H1 (cell line): Measurements from ENCODE around the gene FRMPD4. TPM values are rescaled to one million over a fixed set of nuclear protein-coding genes. Genes with fewer than 3 reads are reported as not detected.

Experiments used
- CTCF ChIA-PET: fragments of 300-600 bp; sonication (Branson Sonifier 250); formaldehyde crosslinking; loops from one replicate; lab custom pipeline; 2021; ENCODE audit not compliant: partially characterized antibody; lab: Charles Lee
- POLR2A ChIA-PET: fragments of 300-600 bp; sonication (Branson Sonifier 250); formaldehyde crosslinking; loops from one replicate; lab custom pipeline; 2021; ENCODE audit warnings: inconsistent platforms; ENCODE audit not compliant: partially characterized antibody; lab: Charles Lee
- DNase-seq, 2 experiments: peaks; one replicate each; pipeline versions ENCODE4 v3.0.0 to v3.0.0-alpha.2; 2010 to 2022; ENCODE audit warnings: low spot score in 2 of 2, low read depth in 1 of 2, mixed read lengths in 1 of 2
- FAIRE-seq: peaks from 2 replicates; lab custom pipeline; 2011; peaks lifted over from hg19 to GRCh38; lab: Jason Lieb, UNC
- H2AFZ ChIP-seq: 2 replicates; pipeline ENCODE4 v1.8.1; 2012; ENCODE audit warnings: low read length, inconsistent platforms
- H2AK5ac ChIP-seq: 2 replicates; pipeline ENCODE4 v1.6.1; 2013; ENCODE audit warnings: low read depth, low read length
- H2BK120ac ChIP-seq: replicated peaks from 2 replicates; pipeline ENCODE3; 2013; ENCODE audit warnings: low read depth, low read length, inconsistent platforms
- H2BK12ac ChIP-seq: 2 replicates; pipeline ENCODE4 v1.6.1; 2013; ENCODE audit warnings: low read depth, low read length
- H2BK15ac ChIP-seq: 2 replicates; pipeline ENCODE4 v1.6.1; 2013; ENCODE audit warnings: low read length
- H2BK20ac ChIP-seq: 2 replicates; pipeline ENCODE4 v1.6.1; 2013; ENCODE audit warnings: low read length
- H2BK5ac ChIP-seq: 2 replicates; pipeline ENCODE4 v1.6.1; 2013; ENCODE audit warnings: low read depth, low read length
- H3K14ac ChIP-seq: 2 replicates; pipeline ENCODE4 v1.6.1; 2013; ENCODE audit warnings: inconsistent platforms; ENCODE audit not compliant: insufficient read length
- H3K18ac ChIP-seq: 2 replicates; pipeline ENCODE4 v1.6.1; 2013; ENCODE audit warnings: low read length; ENCODE audit errors: extremely low read depth
- H3K23ac ChIP-seq: 2 replicates; pipeline ENCODE4 v1.6.1; 2013; ENCODE audit warnings: inconsistent platforms; ENCODE audit not compliant: insufficient read length
- H3K23me2 ChIP-seq: 2 replicates; pipeline ENCODE4 v1.6.1; 2013; ENCODE audit warnings: low read depth, low read length
- H3K27ac ChIP-seq: 2 replicates; pipeline ENCODE4 v1.6.1; 2011; ENCODE audit warnings: low read depth, low read length, inconsistent platforms
- H3K27me3 ChIP-seq, 4 experiments: replicated peaks in 1 of 4; 1 replicate in 1 of 4; 2 replicates in 3 of 4; pipeline versions ENCODE4 v1.6.1 to v1.8.1; 2011 to 2013; ENCODE audit warnings: low read length in 3 of 4, mild to moderate bottlenecking in 3 of 4, inconsistent platforms in 2 of 4, mixed read lengths in 2 of 4, moderate library complexity in 1 of 4; ENCODE audit not compliant: control insufficient read depth in 3 of 4, insufficient read depth in 3 of 4; ENCODE audit errors: extremely low read depth in 1 of 4
- H3K36me3 ChIP-seq, 4 experiments: 2 replicates each; pipeline versions ENCODE4 v1.6.1 to v1.8.1; 2011 to 2013; ENCODE audit warnings: mild to moderate bottlenecking in 4 of 4, low read length in 3 of 4, moderate library complexity in 2 of 4, control low read depth in 1 of 4, inconsistent platforms in 1 of 4; ENCODE audit not compliant: insufficient read depth in 4 of 4, control insufficient read depth in 2 of 4
- H3K4ac ChIP-seq: replicated peaks from 2 replicates; pipeline ENCODE3; 2013; ENCODE audit warnings: low read length, low read depth, mixed read lengths, inconsistent platforms; ENCODE audit not compliant: insufficient read length
- H3K4me1 ChIP-seq, 4 experiments: replicated peaks in 1 of 4; 1 replicate in 1 of 4; 2 replicates in 3 of 4; pipeline versions ENCODE4 v1.6.1 to v1.8.1; 2011 to 2013; ENCODE audit warnings: low read length in 3 of 4, inconsistent platforms in 2 of 4, mixed read lengths in 1 of 4; ENCODE audit not compliant: insufficient read depth in 4 of 4, control insufficient read depth in 3 of 4
- H3K4me2 ChIP-seq, 2 experiments: 2 replicates each; pipeline versions ENCODE4 v1.6.1 to v1.8.1; 2011 to 2013; ENCODE audit warnings: low read depth in 2 of 2, low read length in 2 of 2, control low read depth in 1 of 2, inconsistent platforms in 1 of 2, mild to moderate bottlenecking in 1 of 2; ENCODE audit not compliant: insufficient read depth in 1 of 2
- H3K4me3 ChIP-seq, 4 experiments: fragments of 200-600, 300-600 bp in 1 of 4; sonication (generic), shearing (Covaris generic), sonication (Bioruptor Twin) in 1 of 4; 2 replicates each; pipeline versions ENCODE4 v1.5.1 to v1.8.1; 2011 to 2016; ENCODE audit warnings: low read length in 4 of 4, low read depth in 3 of 4, control low read depth in 2 of 4, inconsistent platforms in 2 of 4, mild to moderate bottlenecking in 2 of 4, mixed read lengths in 1 of 4, moderate library complexity in 1 of 4; ENCODE audit not compliant: insufficient read depth in 2 of 4; ENCODE audit errors: extremely low read depth in 1 of 4
- H3K56ac ChIP-seq: replicated peaks from 2 replicates; pipeline ENCODE3; 2013; ENCODE audit warnings: low read depth, mild to moderate bottlenecking, mixed read lengths, low read length, inconsistent platforms; ENCODE audit not compliant: insufficient read length
- H3K79me1 ChIP-seq: 2 replicates; pipeline ENCODE4 v1.6.1; 2013; ENCODE audit warnings: low read depth, low read length, control low read depth
- H3K79me2 ChIP-seq, 2 experiments: 2 replicates each; pipeline versions ENCODE4 v1.6.1 to v1.8.1; 2012 to 2013; ENCODE audit warnings: low read length in 2 of 2, mild to moderate bottlenecking in 2 of 2, inconsistent platforms in 1 of 2; ENCODE audit not compliant: insufficient read depth in 2 of 2, control insufficient read depth in 1 of 2
- H3K9ac ChIP-seq, 4 experiments: replicated peaks in 1 of 4; 1 replicate in 1 of 4; 2 replicates in 3 of 4; pipeline versions ENCODE4 v1.6.1 to v1.8.1; 2011 to 2013; ENCODE audit warnings: low read depth in 3 of 4, low read length in 3 of 4, control low read depth in 2 of 4, mild to moderate bottlenecking in 2 of 4, moderate library complexity in 2 of 4, inconsistent platforms in 1 of 4; ENCODE audit errors: extremely low read depth in 1 of 4
- H3K9me3 ChIP-seq, 2 experiments: 2 replicates each; pipeline versions ENCODE4 v1.6.1 to v1.8.1; 2012 to 2013; ENCODE audit warnings: mild to moderate bottlenecking in 2 of 2, moderate library complexity in 2 of 2, control low read depth in 1 of 2, inconsistent platforms in 1 of 2, low read depth in 1 of 2, low read length in 1 of 2, mixed read lengths in 1 of 2; ENCODE audit not compliant: insufficient read depth in 2 of 2
- H4K20me1 ChIP-seq, 2 experiments: replicated peaks in 1 of 2; 2 replicates each; pipeline versions ENCODE3 to v1.8.1; 2011 to 2013; ENCODE audit warnings: inconsistent platforms in 2 of 2, low read length in 2 of 2, mild to moderate bottlenecking in 1 of 2; ENCODE audit not compliant: insufficient read depth in 2 of 2, control insufficient read depth in 1 of 2
- H4K5ac ChIP-seq: 2 replicates; pipeline ENCODE4 v1.6.1; 2013; ENCODE audit warnings: low read length, low read depth, mixed read lengths, inconsistent platforms; ENCODE audit not compliant: insufficient read length
- H4K8ac ChIP-seq: 2 replicates; pipeline ENCODE4 v1.8.0; 2013; ENCODE audit warnings: mild to moderate bottlenecking, moderate library complexity, low read length, inconsistent platforms; ENCODE audit not compliant: insufficient read depth; ENCODE audit errors: extremely low read depth
- H4K91ac ChIP-seq: replicated peaks from 2 replicates; pipeline ENCODE3; 2013; ENCODE audit warnings: low read length, mixed read lengths, inconsistent platforms; ENCODE audit not compliant: insufficient read length
- ATF3 ChIP-seq: IDR thresholded peaks from 2 replicates; pipeline ENCODE4 v1.6.1; 2011; ENCODE audit warnings: low read depth, mild to moderate bottlenecking, low read length; ENCODE audit not compliant: insufficient read depth
- TAF1 ChIP-seq: IDR thresholded peaks from 2 replicates; pipeline ENCODE4 v1.6.1; 2011; ENCODE audit warnings: mild to moderate bottlenecking, low read depth, low read length
- WGBS, 2 experiments: shearing (Covaris generic) in 1 of 2; methylation state at CpG; one replicate each; pipeline versions ENCODE4 v1.1.6 to v1.1.7; 2013 to 2015; ENCODE audit warnings: low lambda C conversion rate in 2 of 2, mixed read lengths in 2 of 2, inconsistent platforms in 1 of 2, low coverage in 1 of 2, missing lambda C conversion rate in 1 of 2; ENCODE audit not compliant: insufficient replicate concordance in 2 of 2, insufficient coverage in 1 of 2, insufficient read length in 1 of 2; ENCODE audit errors: extremely low coverage in 1 of 2, missing lambda C conversion rate in 1 of 2; 5-methylcytosine and 5-hydroxymethylcytosine counted together
- polyA plus RNA-seq, 7 experiments: library from polyadenylated mRNA; depleted of rRNA in 3 of 7; stranded (reverse) in 5 of 7; unstranded in 2 of 7; fragments of >200 nt in 5 of 7; fragments of 200-250 nt in 2 of 7; gene quantifications; 1 replicate in 5 of 7; 2 replicates in 1 of 7; 4 replicates in 1 of 7; pipeline versions ENCODE4 v1.2.1 to v1.2.3, GENCODE V29; 2011 to 2013; ENCODE audit warnings: missing spikeins in 2 of 7, mixed read lengths in 2 of 7
- total RNA-seq: library from RNA; stranded (reverse); fragmentation: NEBNext Ultra II Directional; extraction: Animal tissue kit (Norgen Biotek cat#: 25700); gene quantifications from 2 replicates; pipeline ENCODE4 v1.2.1, GENCODE V29; 2021

FRMPD4 gene
- total and polyA plus RNA-seq, 2 of the 8 experiments (the other 6 are each of a cell fraction or from before 2014, with no cell fraction given): 0.02 to 0.37 TPM

- CTCF ChIA-PET: no interaction called here
- POLR2A ChIA-PET: no interaction called here
- FAIRE-seq: no peak
These were observed 91.7 kb downstream of the FRMPD4 start for GRCh38 chrX:12229986-12230385.

More at GRCh38 chrX:12229986-12230385, 91.7 kb downstream of the FRMPD4 start:
- Histone ChIP-seq H4K5ac (no peak overlapping the region), H3K23me2 (no peaks in the 10 kb centered on the region)
- TF ChIP-seq TAF1 (no peak), ATF3 (no peak)
- TF ChIP-seq, all 59 proteins: peak for 0
- Histone ChIP-seq H3K9me3 (no peaks in the 10 kb centered on the region), H3K79me1 (no peaks in the 10 kb centered on the region), H3K56ac (no peak overlapping the region), H3K36me3 (no peaks in the 10 kb centered on the region), H3K79me2 (no peaks in the 10 kb centered on the region), H3K14ac (no peak overlapping the region), H4K91ac (no peak overlapping the region), H3K4me3 (no peak overlapping the region), H2BK5ac (no peak overlapping the region), H3K4me2 (no peak overlapping the region), H2AK5ac (no peak overlapping the region), H3K18ac (no peak overlapping the region), H2BK15ac (no peak overlapping the region), H3K27me3 (no peaks in the 10 kb centered on the region), H2AFZ (no peak overlapping the region), H3K23ac (no peak overlapping the region), H4K20me1 (no peaks in the 10 kb centered on the region), H3K27ac (no peak overlapping the region), H2BK12ac (no peak overlapping the region), H2BK120ac (no peak overlapping the region), H3K4ac (no peak overlapping the region), H4K8ac (no peak overlapping the region), H3K4me1 (no peaks in the 10 kb centered on the region), H2BK20ac (no peak overlapping the region), H3K9ac (no peak overlapping the region)
- DNase-seq: no peak
- WGBS, 2 experiments: 83% methylated on average over 2 of the region's 2 CpGs; no CpG with 5 or more reads in 1 of the 2 experiments
